Ramos (cell line): ENCODE results near the gene HSPA4L.

Source experiments
- in situ Hi-C: fragments of 300-500 bp; cut with MboI; formaldehyde crosslinking; loops from one replicate; pipeline ENCODE4 v1.14.3; 2022; ENCODE audit warnings: low sequenced_read_pairs; ENCODE audit not compliant: unreplicated experiment

The HSPA4L gene

DNA sequence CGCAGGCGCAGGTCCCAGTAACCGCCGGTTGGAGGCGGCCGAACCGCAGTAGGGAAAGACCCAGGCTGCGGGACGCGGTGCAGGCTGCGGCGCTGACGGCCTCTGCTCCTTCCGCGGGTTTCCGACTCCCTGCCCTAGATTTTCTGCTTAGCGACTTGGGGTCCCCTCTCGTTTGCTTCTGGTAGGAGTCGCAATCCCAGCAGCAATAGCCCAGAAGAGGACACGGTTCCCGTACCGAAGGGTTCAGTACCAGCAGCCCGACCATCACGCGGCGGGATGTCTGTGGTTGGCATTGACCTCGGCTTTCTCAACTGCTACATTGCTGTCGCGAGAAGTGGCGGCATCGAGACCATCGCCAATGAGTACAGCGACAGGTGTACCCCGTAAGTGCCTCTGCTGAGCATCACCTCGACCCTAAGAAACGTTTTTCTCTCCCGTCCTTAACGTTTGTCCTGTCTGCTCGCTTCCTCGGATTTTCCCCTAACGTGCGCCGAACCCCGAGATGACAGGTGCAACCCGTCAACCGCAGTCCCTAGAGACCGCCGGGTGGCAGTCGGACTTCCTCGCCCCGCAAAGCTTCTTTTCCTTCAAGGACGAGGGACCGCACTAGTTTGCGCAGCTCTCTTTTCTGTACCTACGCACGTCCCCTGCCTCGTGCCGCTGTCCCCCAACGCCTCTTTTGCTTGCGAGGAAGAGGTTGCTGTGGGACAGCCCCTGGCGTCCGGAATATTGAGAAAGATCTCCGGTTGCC lies at the start of gene HSPA4L:
Gene HSPA4L, plus strand, starts transcription at position 48 of the 751 bp plus-strand sequence. Its CDS starts 229 bp downstream, at position 277.
- in situ Hi-C loops, result no loop called here

DNA sequence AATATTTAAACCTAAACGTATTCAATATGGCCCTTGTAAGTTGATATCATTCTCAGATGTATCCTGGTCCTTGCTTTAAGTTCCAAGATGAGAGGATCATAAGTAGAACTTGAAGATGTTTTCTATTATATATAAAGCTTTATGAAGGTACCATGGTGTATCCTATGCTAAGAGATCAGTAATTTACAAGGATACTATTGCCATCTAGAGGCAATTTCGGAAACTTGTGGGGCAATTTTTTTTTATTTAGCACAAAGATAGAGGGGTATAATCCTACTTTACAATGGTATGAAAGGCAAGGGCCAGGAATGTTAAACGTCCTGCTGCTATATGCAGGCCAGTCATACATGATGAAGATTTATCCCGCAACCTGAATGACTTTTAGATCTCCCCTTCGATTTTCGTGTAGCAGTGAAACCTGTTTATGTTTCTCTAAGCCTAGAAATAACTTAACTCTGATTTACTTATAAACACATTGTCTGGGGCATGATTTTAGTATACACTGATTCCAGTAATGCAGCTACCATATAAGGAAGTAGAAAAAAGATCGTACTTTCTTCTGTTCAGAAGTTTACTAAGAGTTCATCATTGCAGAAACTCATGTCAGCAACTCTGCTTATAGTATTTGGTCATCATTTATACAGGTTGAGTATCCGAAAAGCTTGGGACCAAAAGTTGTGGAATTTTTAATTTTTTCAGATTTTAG lies 49.3 kb upstream of the HSPA4L start:
- in situ Hi-C loops, result no loop called here

DNA sequence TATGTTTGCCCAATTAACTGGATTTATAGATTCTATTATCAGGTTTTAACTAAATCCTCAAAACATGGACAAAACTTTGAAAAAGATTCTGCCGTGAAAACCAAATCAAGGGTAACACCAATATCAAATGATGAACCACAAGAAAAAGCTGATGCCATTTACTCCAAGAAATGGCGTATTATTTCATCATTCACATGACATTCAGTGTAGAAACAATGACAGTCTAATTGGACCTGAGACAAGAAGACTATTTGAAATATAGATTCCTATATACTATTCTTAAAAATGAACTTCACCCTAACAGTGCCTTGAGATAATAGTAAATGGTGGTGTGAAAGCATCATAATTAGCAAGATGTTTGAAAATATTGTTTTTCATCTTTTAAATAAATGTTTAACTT lies 47.1 kb upstream of the HSPA4L start:
- in situ Hi-C loops, result no loop called here

DNA sequence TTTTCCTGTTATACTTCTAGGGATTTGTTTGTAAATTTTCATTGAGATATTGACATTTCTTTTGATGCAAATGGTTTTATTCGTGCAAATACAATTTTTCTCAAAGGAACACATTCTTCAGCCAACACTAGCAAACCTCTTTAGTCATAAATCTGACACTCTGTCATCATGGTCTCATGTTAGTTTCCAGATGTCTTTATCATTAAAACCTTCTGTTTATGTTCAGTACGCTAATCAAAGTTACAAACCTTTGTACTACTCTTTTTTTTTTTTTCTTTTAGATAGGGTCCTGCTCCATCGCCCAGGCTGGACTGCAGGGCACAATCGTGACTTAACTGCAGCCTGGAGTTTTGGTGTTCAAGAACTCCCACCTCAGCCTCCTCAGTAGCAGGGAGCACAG lies 44.8 kb upstream of the HSPA4L start:
- in situ Hi-C loops, result no loop called here

DNA sequence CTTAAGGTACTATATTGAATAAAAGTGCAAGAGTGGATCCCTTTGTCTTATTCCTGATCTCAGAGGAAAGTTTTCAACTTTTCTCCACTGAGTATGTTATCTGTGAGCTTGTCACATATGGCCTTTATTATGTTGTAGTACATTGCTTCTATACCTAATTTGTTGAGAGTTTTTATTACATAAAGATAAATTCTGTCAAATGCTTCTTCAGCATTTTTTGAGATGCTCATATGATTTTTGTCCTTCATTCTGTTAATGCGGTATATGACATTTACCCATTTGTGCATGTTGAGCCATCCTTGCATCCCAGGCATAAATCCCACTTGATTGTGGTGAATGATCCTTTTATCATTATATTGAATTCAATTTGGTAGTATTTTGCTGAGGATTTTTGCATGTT lies 40.9 kb upstream of the HSPA4L start:
- in situ Hi-C loops, result no loop called here

DNA sequence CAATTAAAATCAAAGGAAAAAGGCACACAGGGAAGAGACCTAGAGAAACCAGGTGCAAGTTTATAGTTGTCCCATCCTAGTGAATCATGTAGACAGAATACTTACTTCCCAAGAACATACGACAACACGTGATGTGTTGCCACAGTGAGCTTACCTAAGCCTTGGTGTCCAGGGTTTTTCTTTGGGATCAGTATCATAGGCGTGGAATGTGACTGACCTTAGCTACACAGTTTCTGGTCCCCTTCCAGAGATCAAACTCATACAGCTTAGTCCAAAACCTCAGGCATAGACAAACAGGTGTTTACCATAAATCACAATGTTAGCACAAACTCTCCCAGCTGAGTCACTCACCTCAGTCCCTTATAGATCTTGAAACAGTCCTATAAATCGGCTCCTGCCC lies 34.2 kb upstream of the HSPA4L start:
- in situ Hi-C loops, result no loop called here

DNA sequence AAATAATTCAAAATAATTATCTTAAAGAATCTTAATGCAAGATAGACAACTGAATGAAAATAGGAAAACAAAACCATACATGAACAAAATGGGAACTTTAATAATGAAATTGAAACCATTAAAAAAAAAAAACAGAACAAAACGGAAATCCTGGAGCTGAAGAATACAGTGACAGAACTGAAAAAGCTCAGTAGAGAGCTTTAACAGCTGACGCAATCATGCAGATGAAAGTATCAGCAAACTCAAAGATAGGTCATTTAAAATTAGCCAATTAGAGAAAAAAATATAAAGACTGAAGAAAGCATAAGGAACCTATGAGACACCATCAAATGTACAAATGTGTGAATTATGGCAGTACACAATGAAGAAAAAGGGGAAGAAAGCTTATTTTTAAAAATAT lies 33.2 kb upstream of the HSPA4L start:
- in situ Hi-C loops, result no loop called here

DNA sequence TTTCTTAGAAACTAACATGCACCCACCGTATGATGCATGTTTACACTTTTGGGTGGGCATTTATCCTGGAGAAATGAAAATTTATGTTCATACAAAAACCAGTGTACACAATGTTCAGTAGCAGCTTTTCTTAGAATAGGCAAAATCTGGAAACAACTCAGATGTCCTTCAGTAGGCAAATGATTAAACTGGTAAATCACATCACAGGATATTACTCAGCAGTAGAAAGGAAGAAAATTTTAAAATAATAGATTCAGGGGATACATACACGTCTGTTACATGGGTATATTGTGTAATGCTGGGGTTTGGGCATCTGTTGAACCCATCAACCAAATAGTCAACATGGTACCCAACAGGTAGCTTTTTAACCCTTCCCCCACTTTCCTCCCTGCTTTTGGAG lies 25.2 kb upstream of the HSPA4L start:
- in situ Hi-C loops, result no loop called here

DNA sequence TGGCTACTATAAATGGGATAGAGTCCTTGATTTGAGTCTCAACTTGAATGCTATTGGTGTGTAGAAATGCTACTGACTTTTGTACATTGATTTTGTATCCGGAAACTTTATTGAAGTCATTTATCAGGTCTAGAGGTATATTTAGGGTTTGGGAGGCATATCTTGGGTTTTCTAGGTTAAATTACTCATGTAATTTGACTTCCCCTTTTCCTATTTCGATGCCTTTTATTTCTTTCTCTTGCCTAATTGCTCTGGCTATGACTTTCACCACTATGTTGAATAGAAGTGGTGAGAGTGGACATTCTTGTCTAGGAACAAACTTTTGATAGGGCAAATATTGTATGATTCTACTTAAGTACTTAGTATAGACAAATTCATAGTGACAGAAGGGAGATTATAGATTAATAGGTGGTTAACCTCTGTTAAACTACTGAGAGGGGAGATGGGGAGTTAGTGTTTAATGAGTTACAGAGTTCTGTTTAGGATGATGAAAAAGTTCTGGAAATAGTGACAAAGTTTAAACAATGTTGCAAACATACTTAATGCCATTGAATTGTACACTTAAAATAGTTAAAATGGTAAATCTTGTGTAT lies 22.8 kb upstream of the HSPA4L start:
- in situ Hi-C loops, result no loop called here

DNA sequence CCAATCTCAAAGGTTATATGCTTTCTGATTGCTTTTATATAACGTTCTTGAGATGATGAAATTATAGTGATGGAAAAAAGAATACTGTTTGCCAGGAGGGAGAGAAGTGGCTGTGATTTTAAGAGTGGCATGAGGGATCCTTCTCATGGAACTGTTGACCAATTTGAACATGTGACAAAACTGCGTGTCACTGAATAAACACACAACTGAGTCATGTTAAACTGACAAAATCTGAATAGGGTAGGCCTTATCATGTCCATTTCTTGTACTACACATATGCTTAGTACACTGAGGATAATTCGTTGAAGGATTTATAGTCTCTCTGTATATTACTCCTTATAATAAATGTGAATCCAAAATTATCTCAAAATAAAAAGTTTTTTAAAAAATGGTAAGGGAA lies 22.2 kb upstream of the HSPA4L start:
- in situ Hi-C loops, result no loop called here

DNA sequence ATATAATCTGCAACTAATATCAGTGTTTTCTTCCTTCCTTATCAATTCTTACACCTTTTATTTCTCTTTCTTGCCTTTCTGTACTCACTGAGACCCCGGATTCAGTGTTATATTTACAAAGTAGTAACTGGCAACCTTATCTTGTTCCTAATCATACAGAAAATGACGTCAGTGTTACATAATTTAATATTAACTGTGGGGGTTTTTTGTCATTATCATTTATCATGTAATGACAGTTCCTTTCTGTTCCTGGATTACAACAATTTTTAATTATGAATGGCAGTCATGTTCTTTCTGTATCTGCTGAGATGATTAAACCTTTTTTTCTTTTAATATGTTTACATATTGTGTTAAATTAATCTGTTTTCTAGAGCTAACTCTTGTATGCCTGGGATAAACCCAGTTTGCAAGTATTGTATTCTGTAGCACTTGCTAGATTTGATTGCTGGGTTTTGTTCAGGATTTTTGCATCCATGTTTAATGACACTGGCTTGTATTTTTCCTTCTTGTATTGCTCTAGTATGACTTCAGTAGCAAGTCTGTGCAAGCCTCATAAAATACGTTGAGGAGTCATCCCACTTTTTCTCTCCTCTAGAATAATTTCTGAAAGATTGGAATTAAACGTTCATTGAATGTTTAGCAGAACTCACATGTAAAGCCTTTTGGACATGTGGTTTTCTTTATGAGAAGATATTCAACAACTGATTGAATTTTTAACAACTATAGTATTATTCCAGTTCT lies 10.4 kb upstream of the HSPA4L start:
- in situ Hi-C loops, result no loop called here

DNA sequence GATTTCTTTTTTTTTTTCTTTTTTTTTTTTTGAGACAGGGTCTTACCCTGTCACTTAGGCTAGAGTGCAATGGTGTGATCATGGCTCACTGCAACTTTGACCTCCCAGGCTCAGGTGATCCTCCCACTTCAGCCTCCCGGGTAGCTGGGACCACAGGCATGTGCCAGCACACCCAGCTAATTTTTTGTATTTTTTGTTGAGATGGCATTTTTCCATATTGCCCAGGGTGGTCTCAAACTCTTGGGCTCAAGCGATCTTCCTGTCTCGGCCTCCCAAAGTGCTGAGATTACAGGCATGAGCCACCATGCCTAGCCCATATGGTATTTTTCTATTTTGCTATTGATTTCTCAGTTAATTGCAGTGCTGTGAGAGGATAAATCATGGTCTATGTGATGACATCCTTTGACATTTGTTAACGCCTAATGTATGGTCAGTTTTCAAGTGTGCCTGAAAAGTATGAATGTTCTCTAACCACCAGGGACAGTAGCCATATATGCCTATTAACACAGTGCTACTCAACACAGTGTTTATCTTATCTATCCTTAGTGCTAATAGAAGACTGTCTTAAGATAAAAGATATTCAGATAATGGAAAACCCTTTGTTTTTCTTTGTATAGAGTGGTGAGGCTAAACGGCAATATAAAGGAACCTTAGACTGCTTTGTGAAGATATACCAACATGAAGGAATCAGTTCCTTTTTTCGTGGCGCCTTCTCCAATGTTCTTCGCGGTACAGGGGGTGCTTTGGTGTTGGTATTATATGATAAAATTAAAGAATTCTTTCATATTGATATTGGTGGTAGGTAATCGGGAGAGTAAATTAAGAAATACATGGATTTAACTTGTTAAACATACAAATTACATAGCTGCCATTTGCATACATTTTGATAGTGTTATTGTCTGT lies 9.1 kb upstream of the HSPA4L start:
- in situ Hi-C loops, result no loop called here

DNA sequence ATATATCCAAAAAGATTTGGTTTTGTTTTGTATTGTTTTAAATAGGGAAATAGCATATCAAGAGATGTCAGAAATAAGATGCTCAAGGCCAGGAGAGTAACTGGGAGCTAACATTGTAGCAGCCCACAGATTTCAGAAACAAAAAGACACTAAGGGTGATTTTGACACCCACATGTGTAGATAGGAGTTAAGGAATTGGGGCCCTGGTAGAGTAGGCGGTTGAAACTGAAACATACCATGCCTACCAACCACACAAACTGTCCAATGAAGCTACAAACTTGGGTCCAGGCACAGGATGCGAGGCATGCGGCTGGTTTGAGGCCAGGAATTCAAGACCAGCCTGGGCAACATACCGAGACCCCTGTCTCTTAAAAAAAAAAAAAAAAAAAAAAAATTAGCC lies 6.3 kb upstream of the HSPA4L start:
- in situ Hi-C loops, result no loop called here

DNA sequence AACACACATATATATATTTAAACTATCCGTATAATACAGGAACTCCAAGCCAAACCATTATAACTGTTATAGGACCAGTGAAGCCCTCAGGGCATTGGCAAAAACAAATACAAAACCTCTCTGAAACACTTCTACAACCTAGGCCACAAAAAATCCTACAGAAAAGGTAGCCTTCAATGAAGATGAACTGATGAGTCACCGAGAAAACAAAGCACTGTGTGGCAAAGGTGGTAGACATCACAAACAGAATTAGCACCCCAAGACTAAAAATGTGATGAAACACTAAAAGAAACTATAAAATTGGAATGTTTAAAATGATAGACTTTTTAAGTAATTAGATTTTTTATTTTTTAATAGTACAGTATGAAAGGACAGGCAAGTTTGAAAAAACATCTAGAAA lies 5.5 kb upstream of the HSPA4L start:
- in situ Hi-C loops, result no loop called here

DNA sequence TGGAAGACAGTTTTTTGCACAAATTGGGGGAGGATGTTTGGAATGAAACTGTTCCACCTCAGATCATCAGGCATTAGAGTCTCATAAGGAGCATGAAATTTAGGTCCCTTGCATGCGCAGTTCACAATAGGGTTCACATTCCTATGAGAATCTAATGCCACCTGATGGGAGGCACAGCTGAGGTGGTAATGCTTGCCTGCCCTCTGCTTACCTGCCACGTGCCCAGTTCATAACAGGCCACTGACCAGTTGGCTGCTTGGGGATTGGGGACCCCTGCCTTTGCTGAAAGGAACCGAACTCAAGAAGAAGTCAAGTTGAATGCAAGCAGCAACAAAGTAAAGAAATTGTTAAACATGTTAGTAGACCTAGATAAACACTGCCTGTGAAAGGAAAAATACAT lies 4.6 kb upstream of the HSPA4L start:
- in situ Hi-C loops, result no loop called here

DNA sequence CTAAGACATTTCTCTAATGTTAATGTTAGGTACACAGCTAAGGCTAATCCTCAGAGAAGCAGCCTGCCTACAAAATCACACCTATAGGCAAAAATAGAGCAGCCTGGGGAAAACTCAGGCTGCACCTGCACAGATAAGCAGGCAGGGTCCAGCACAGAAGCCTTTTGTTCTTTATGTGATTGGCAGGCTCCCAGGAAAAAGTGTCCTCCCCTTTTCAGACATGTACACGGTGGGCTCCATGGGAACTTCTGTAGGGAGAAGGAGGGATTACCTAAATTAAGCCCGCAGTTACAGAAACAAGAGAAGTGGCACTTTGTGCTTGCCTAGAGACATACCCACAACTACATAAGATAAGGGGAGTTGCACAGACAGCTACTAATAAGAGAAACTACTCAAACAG lies 4.0 kb upstream of the HSPA4L start:
- in situ Hi-C loops, result no loop called here

DNA sequence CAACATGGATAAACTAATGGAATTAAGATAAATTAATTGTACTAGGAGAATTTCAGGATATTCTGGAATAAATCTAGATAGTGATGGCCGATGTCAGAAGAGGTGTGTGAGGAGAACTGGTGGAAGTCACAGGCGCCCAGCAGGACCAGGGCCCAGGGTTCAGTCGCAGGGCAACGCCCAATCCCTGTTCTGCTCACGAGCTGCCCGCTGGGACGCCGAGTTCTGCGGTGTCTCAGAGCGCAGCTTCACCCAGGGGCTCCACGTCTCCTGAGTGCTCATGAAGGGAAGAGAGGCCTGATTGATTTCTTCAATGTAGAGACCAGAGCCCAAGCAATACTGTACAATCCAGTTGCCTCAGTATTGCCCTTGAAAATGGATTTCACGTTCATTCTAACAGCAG lies 1.5 kb upstream of the HSPA4L start:
- in situ Hi-C loops, result no loop called here

DNA sequence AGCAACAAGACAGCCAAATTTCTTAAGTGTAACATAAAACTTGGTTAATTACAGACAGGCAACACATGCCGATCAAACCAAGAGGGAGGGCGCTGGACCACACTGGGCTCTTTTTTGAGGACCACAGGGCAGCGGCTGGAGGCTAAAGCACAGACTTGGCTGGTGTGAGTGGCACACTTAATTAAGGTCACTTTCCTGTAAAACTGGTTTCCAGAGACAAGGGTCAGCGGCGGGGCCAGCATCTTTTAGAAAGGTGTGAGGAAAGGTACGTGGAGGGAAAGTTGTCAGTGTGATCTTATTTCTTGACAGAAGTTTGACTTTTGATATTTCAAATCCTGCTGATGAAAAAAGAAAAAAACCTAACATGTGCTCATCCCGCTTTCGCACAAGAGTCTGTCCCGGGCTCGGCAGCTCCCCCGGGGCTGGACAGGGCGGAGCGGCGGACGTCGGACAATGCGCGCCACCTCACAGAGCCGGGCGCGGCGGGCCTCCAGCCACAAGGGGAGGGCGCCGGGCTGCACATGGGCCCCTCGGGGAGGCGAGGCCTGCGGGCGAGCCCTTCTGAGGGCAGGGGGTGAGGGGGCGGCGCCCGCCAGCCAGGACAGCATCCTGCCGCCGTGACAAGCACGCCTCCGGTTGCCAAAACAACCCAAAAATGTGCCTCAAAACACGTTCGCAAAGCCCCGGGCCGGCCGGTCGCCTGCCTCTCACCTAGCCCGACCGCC lies 660 bp upstream of the HSPA4L start:
- in situ Hi-C loops, result no loop called here

DNA sequence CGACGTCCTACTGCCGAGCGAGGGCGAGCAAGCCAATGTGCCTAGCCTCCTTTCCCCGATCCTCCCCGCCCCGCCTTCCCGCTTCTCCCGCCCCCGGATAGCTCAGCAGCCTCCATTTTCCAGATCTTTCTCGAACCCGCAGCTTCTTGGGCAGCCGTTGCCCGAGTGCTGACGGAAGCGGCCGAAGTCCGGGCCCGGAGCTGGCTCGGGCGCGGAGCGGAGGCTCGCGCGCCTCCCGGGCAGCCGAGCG lies 172 bp upstream of the HSPA4L start:
- in situ Hi-C loops, result no loop called here
